ENCODE data around the gene ABCC9. TPM values are rescaled to one million over a fixed set of nuclear protein-coding genes. Genes with fewer than 3 reads are reported as not detected.

Gene ABCC9
- total RNA-seq, 6 donors from 2014 or later: 9.4 to 23.4 (median 15.1) TPM

DNA sequence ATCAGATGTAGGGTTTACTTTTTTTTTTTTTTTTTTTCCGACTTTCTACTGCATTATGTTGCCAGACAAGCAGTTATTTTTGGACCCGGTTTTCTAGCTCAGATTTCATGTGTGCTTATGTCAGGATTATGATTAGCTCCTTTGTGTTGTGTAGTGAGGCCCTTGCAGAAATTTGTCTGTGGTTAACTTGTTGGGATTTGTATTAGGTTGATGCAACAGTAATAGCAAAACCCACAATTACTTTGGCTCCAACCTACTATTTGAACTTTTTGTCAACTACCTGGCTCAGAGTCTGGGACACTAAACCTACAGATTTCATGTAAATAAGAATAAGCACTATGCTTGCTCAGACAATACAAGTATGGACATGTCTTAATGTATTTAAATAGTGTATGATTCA lies 122.6 kb downstream of the ABCC9 start:
- H3K27ac ChIP-seq: no peak overlapping the region
- ATAC-seq (ENCODE audit: low FRiP score in 2 of 2) (peak in 1 of 2 donors; percentile 43), DNase-seq (no peak)
- H3K27me3 ChIP-seq: no peaks in the 10 kb centered on the region
- no peaks in the 10 kb centered on the region for H3K36me3 ChIP-seq
- no peak overlapping the region for H3K4me3 ChIP-seq
- WGBS, 2 donors: 53 to 54% methylated on average over 2 of the region's 2 CpGs
- H3K9me3 ChIP-seq: no peaks in the 10 kb centered on the region
- peaks cover 0 to 10% (median 1%) of the 10 kb centered on the region in 4 donors for H3K4me1 ChIP-seq
- TF ChIP-seq EP300 (IDR thresholded peaks at IDR 0.05): no peak
- no peak for TF ChIP-seq POLR2A (IDR thresholded peaks at IDR 0.05)
- TF ChIP-seq, protein P1, sequence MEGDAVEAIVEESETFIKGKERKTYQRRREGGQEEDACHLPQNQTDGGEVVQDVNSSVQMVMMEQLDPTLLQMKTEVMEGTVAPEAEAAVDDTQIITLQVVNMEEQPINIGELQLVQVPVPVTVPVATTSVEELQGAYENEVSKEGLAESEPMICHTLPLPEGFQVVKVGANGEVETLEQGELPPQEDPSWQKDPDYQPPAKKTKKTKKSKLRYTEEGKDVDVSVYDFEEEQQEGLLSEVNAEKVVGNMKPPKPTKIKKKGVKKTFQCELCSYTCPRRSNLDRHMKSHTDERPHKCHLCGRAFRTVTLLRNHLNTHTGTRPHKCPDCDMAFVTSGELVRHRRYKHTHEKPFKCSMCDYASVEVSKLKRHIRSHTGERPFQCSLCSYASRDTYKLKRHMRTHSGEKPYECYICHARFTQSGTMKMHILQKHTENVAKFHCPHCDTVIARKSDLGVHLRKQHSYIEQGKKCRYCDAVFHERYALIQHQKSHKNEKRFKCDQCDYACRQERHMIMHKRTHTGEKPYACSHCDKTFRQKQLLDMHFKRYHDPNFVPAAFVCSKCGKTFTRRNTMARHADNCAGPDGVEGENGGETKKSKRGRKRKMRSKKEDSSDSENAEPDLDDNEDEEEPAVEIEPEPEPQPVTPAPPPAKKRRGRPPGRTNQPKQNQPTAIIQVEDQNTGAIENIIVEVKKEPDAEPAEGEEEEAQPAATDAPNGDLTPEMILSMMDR (IDR thresholded peaks at IDR 0.05): no peak
- TF ChIP-seq POLR2AphosphoS5 (IDR thresholded peaks at IDR 0.05): no peak

GRCh38 chr12:21815306-21816062 lies 125.7 kb downstream of the ABCC9 start:
- no peaks in the 10 kb centered on the region for H3K36me3 ChIP-seq
- peaks cover 0 to 10% (median 1%) of the 10 kb centered on the region in 4 donors for H3K4me1 ChIP-seq
- TF ChIP-seq POLR2AphosphoS5 (IDR thresholded peaks at IDR 0.05) (no peak), POLR2A (IDR thresholded peaks at IDR 0.05) (no peak), EP300 (IDR thresholded peaks at IDR 0.05) (no peak)
- TF ChIP-seq, protein P1 (IDR thresholded peaks at IDR 0.05): no peak
- H3K9me3 ChIP-seq: no peaks in the 10 kb centered on the region
- DNase-seq (no peak), ATAC-seq (ENCODE audit: low FRiP score in 2 of 2) (no peak)
- H3K27me3 ChIP-seq: no peaks in the 10 kb centered on the region
- H3K27ac ChIP-seq: no peak overlapping the region
- 81 to 94% methylated on average over 1 of the region's 1 CpG for WGBS, 2 donors
- H3K4me3 ChIP-seq: no peak overlapping the region

- Histone ChIP-seq H3K27ac (no peak overlapping the region), H3K9me3 (no peaks in the 10 kb centered on the region), H3K4me1 (peaks cover 0 to 10% (median 1%) of the 10 kb centered on the region in 4 donors), H3K4me3 (no peak overlapping the region), H3K27me3 (no peaks in the 10 kb centered on the region), H3K36me3 (no peaks in the 10 kb centered on the region)
- ATAC-seq (ENCODE audit: low FRiP score in 2 of 2) (no peak), DNase-seq (no peak)
- 88 to 91% methylated on average over 3 of the region's 3 CpGs for WGBS, 2 donors
- TF ChIP-seq POLR2AphosphoS5 (IDR thresholded peaks at IDR 0.05) (no peak), EP300 (IDR thresholded peaks at IDR 0.05) (no peak), POLR2A (IDR thresholded peaks at IDR 0.05) (no peak)
- TF ChIP-seq, protein P1 (IDR thresholded peaks at IDR 0.05): no peak
Observed at GRCh38 chr12:21814814-21815213, 126.4 kb downstream of the ABCC9 start.

DNA sequence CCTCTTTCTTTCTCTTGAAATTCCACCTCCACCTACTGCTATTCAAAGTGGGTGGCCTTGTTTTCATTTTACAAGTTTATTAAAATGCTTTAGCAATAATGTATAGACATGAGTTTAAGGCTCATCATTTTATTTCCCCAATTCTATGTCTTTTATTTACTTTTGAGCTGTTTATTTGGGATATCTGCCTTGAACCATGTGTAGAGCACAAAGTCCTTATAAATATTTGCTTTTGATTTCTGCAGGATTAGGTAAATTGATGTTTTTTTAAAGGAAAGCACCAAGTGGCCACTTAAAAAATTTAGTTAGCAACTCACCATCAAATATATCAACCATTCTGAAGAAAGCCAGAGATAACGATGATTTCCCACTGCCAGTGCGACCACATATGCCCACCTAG lies 126.9 kb downstream of the ABCC9 start:
- 83 to 84% methylated on average over 2 of the region's 2 CpGs for WGBS, 2 donors
- ATAC-seq (ENCODE audit: low FRiP score in 2 of 2) (no peak), DNase-seq (no peak)
- H3K36me3 ChIP-seq: no peaks in the 10 kb centered on the region
- no peak overlapping the region for H3K4me3 ChIP-seq
- no peaks in the 10 kb centered on the region for H3K9me3 ChIP-seq
- H3K27me3 ChIP-seq: no peaks in the 10 kb centered on the region
- TF ChIP-seq POLR2AphosphoS5 (IDR thresholded peaks at IDR 0.05): no peak
- no peak for TF ChIP-seq EP300 (IDR thresholded peaks at IDR 0.05)
- TF ChIP-seq, protein P1 (IDR thresholded peaks at IDR 0.05): no peak
- TF ChIP-seq POLR2A (IDR thresholded peaks at IDR 0.05): no peak
- peaks cover 0 to 5% (median 0%) of the 10 kb centered on the region in 4 donors for H3K4me1 ChIP-seq
- no peak overlapping the region for H3K27ac ChIP-seq

DNA sequence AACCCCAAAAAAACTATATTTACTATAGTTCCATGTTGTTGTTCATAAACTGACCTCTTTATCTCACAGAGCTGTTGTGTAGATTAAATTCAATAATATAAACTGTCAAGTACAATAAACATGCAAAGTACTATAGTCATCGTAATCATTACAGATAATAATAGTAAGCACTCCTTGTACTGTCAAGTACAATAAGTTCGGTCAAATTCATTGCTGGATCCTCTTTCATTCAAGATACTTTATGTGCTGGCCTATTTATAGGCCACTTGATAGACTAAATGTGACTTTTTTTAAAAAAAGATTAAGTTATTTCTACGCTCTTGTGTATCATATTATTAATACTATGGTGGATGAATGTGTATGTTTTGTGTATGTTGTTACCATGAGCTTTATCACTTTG lies 127.5 kb downstream of the ABCC9 start:
- Histone ChIP-seq H3K4me3 (no peak overlapping the region), H3K9me3 (no peaks in the 10 kb centered on the region), H3K4me1 (peaks cover 0 to 1% (median 0%) of the 10 kb centered on the region in 4 donors), H3K36me3 (no peaks in the 10 kb centered on the region), H3K27ac (no peak overlapping the region), H3K27me3 (no peaks in the 10 kb centered on the region)
- 77 to 81% methylated on average over 3 of the region's 3 CpGs for WGBS, 2 donors
- no peak for ATAC-seq (ENCODE audit: low FRiP score in 2 of 2)
- no peak for DNase-seq
- TF ChIP-seq, protein P1 (IDR thresholded peaks at IDR 0.05): no peak
- no peak for TF ChIP-seq POLR2AphosphoS5 (IDR thresholded peaks at IDR 0.05)
- no peak for TF ChIP-seq POLR2A (IDR thresholded peaks at IDR 0.05)
- no peak for TF ChIP-seq EP300 (IDR thresholded peaks at IDR 0.05)
